ENCODE data around the gene MRPS25. TPM values are rescaled to one million over a fixed set of nuclear protein-coding genes. Genes with fewer than 3 reads are reported as not detected.

MRPS25 gene
- total RNA-seq, 1 experiment from 2014 or later: 53.2 TPM

DNA sequence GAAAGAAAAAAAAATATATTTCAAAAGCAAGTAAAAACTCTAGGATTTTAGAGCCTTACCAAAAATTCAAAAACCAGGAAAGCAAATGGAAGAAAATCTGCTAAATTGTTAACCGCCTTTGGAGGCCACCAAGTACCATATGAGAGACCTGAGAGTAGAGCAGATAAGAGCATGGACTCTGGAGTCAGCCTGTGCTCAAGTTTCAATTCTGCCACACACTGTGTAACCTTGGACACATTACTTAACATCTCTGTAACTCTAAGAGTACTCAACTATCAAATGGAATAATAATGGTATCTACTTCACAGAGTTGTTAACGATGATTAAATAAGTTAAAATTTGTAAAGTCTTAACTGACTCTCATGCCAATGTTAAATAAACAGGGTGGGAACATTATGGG is 21.1 kb upstream of the MRPS25 start:
- DNase-seq: no peak
- H2AK5ac ChIP-seq (ENCODE audit: insufficient read length, low read length): no peak overlapping the region
- H3K14ac ChIP-seq (ENCODE audit: insufficient read depth, low read length): no peak overlapping the region
- Mint-ChIP-seq H3K9me3 (no peaks in the 10 kb centered on the region), H3K36me3 (ENCODE audit: insufficient read depth in 1 of 3, low read depth in 3 of 3) (peaks cover 17 to 57% (median 43%) of the 10 kb centered on the region in 3 experiments; a peak in 6 of 7 replicates), H3K4me1 (no peaks in the 10 kb centered on the region), H3K27me3 (ENCODE audit: low read depth) (no peaks in the 10 kb centered on the region), H3K27ac (no peak overlapping the region), H3K4me3 (no peak overlapping the region)
- no peak overlapping the region for H2BK12ac ChIP-seq (ENCODE audit: insufficient read length, low read depth, low read length)
- TF ChIP-seq, protein P1, sequence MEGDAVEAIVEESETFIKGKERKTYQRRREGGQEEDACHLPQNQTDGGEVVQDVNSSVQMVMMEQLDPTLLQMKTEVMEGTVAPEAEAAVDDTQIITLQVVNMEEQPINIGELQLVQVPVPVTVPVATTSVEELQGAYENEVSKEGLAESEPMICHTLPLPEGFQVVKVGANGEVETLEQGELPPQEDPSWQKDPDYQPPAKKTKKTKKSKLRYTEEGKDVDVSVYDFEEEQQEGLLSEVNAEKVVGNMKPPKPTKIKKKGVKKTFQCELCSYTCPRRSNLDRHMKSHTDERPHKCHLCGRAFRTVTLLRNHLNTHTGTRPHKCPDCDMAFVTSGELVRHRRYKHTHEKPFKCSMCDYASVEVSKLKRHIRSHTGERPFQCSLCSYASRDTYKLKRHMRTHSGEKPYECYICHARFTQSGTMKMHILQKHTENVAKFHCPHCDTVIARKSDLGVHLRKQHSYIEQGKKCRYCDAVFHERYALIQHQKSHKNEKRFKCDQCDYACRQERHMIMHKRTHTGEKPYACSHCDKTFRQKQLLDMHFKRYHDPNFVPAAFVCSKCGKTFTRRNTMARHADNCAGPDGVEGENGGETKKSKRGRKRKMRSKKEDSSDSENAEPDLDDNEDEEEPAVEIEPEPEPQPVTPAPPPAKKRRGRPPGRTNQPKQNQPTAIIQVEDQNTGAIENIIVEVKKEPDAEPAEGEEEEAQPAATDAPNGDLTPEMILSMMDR (conservative IDR thresholded peaks at IDR 0.05): no peak
- H3K56ac ChIP-seq (ENCODE audit: insufficient read length, low read depth, low read length): no peak overlapping the region
- H3K4me1 ChIP-seq (ENCODE audit: insufficient read depth, low read length): no peaks in the 10 kb centered on the region
- H3K4ac ChIP-seq (ENCODE audit: low read depth, low read length): no peak overlapping the region
- H2BK20ac ChIP-seq (ENCODE audit: low read depth, low read length, poor library complexity, severe bottlenecking): no peak overlapping the region
- H3T11ph ChIP-seq (ENCODE audit: low read length): no peak overlapping the region
- no peaks in the 10 kb centered on the region for H3K79me1 ChIP-seq (ENCODE audit: insufficient read depth, low read depth, low read length, poor library complexity, severe bottlenecking)
- no peak overlapping the region for H2AFZ ChIP-seq (ENCODE audit: low read length)
- H4K8ac ChIP-seq (replicated peaks; ENCODE audit: insufficient read length, low read depth, low read length): no peak overlapping the region
- no peak overlapping the region for H3K18ac ChIP-seq (ENCODE audit: insufficient read length, low read depth, low read length)
- no CpG with 5 or more reads among the region's 2 CpGs for WGBS (ENCODE audit: extremely low coverage, insufficient read length, low lambda C conversion rate)
- no peaks in the 10 kb centered on the region for H3K23me2 ChIP-seq (ENCODE audit: insufficient read length, low read depth, low read length, poor library complexity, severe bottlenecking)
- no peak overlapping the region for H3K23ac ChIP-seq (ENCODE audit: insufficient read length, low read depth, low read length)
- H3K4me2 ChIP-seq (ENCODE audit: insufficient read depth, insufficient read length, low read length): no peak overlapping the region
- H3K9ac ChIP-seq (ENCODE audit: extremely low read depth, insufficient read length, low read length): no peak overlapping the region
- H3K79me2 ChIP-seq (ENCODE audit: insufficient read depth, low read length): no peaks in the 10 kb centered on the region
- H2BK5ac ChIP-seq (ENCODE audit: insufficient read length, low read length): no peak overlapping the region
- no peak overlapping the region for H3K27ac ChIP-seq (ENCODE audit: insufficient read length, low read depth, low read length)
- no peaks in the 10 kb centered on the region for H3K9me3 ChIP-seq (ENCODE audit: control insufficient read depth, low read depth, low read length)
- no peak overlapping the region for H4K91ac ChIP-seq (ENCODE audit: insufficient read length, low read depth, low read length)
- no peak overlapping the region for H2BK15ac ChIP-seq (ENCODE audit: low read depth, low read length)
- no peak overlapping the region for H2BK120ac ChIP-seq (ENCODE audit: low read depth, low read length, poor library complexity, severe bottlenecking)
- H4K5ac ChIP-seq (ENCODE audit: insufficient read length, low read depth, low read length): no peak overlapping the region
- no peaks in the 10 kb centered on the region for H3K27me3 ChIP-seq (ENCODE audit: insufficient read depth, low read length)
- H4K20me1 ChIP-seq (ENCODE audit: control insufficient read depth, insufficient read depth, insufficient read length): no peaks in the 10 kb centered on the region

All from H9 (cell line).